Measurements from ENCODE around the gene OCA2.
"Not testable (repeated sequence)": the region's sequence is repeated elsewhere in the genome, so short reads cannot be mapped to it uniquely, and the experiment has no call there.

The OCA2 gene

GRCh38 chr15:27798807-27799206, 300.3 kb downstream of the OCA2 start:
- no peak for DNase-seq

- DNase-seq: no peak
Measured at GRCh38 chr15:27797765-27798164, 301.4 kb downstream of the OCA2 start.

- DNase-seq: no peak
Measured at GRCh38 chr15:27796405-27797320, 302.5 kb downstream of the OCA2 start.

GRCh38 chr15:27792756-27793264, 306.3 kb downstream of the OCA2 start:
- no peak for DNase-seq

- DNase-seq: no peak
Measured at GRCh38 chr15:27790270-27790669, 308.8 kb downstream of the OCA2 start.

- no peak for DNase-seq
Measured at GRCh38 chr15:27787931-27788330, 311.2 kb downstream of the OCA2 start.

- DNase-seq: no peak
Measured at GRCh38 chr15:27784107-27784506, 315.0 kb downstream of the OCA2 start.

GRCh38 chr15:27783678-27784077, 315.4 kb downstream of the OCA2 start:
- DNase-seq: no peak

GRCh38 chr15:27782125-27782524, 317.0 kb downstream of the OCA2 start:
- DNase-seq: no peak

GRCh38 chr15:27776501-27776900, 322.6 kb downstream of the OCA2 start:
- no peak for DNase-seq

- DNase-seq: no peak
Measured at GRCh38 chr15:27774638-27775037, 324.5 kb downstream of the OCA2 start.

GRCh38 chr15:27774191-27774590, 324.9 kb downstream of the OCA2 start:
- DNase-seq: no peak

- DNase-seq: no peak
Measured at GRCh38 chr15:27771892-27772291, 327.2 kb downstream of the OCA2 start.

GRCh38 chr15:27770769-27771554, 328.2 kb downstream of the OCA2 start:
- DNase-seq: no peak

- no peak for DNase-seq
Measured at GRCh38 chr15:27770086-27770607, 329.0 kb downstream of the OCA2 start.

- no peak for DNase-seq
Measured at GRCh38 chr15:27769652-27770051, 329.5 kb downstream of the OCA2 start.

- DNase-seq: no peak
Measured at GRCh38 chr15:27768732-27769475, 330.2 kb downstream of the OCA2 start.

GRCh38 chr15:27767918-27768640, 331.0 kb downstream of the OCA2 start:
- DNase-seq: no peak

- not testable (repeated sequence) for DNase-seq
Measured at GRCh38 chr15:27767430-27767829, 331.7 kb downstream of the OCA2 start.

- no peak for DNase-seq
Measured at GRCh38 chr15:27764339-27764738, 334.8 kb downstream of the OCA2 start.

- no peak for DNase-seq
Measured at GRCh38 chr15:27763514-27763913, 335.6 kb downstream of the OCA2 start.

- DNase-seq: no peak
Measured at GRCh38 chr15:27762471-27762870, 336.6 kb downstream of the OCA2 start.
